ENCODE data around the gene ZNF57.
A peak's percentile ranks its signal among the peaks of the same experiment; 100 is the strongest.
"Not testable (repeated sequence)": the region's sequence is repeated elsewhere in the genome, so short reads cannot be mapped to it uniquely, and the experiment has no call there.

The ZNF57 gene

DNA sequence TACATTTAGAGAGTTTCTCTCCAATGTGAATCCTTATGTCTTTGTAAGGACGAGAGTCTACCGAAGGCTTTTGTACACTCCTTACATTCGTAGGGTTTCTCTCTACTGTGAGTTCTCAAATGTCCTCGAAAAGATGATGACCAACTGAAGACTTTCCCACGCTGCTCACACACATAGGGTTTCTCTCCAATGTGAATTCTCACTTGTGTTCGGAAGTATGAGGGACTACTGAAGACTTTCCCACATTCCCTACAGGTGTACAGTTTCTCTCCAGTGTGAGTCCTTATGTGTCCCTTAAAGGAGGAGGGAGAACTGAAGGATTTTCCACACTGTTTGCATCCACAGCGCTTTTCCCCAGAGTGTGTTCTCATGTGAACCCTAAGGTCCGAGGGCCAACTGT is 4.0 kb upstream of the ZNF57 start:
- no peak for DNase-seq (ENCODE audit: low spot score)

DNA sequence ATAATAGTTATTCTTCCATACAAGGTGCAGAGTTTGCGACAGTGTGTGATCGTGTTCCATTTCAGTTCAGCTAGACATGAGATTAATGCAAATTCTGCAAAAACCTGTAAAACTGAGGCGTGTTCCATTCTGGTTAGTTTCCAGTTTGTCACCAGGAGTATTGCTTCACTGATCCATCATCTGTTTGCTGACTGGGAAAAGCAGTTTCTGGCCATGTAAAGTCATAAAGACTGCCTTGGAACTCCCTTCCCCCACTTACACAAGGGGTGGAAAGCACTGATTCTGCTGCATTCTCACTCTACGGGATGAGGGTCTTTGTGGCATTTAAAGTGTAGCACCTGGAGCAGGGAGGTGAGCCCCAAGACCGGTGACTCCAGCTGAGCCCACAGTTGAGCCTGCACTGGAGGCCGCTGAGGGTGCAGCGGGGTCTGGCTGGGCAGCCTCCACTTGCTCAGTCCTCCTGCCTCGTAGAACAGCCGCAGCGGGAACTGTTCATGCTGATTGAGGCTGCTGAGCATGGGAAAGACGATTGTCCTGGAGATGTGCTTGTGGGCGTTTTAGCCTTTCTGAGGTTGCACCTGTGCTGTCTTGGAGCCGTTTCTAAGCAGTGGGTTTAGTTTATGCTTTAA is 2.0 kb downstream of the ZNF57 start:
- DNase-seq (ENCODE audit: low spot score): no peak

DNA sequence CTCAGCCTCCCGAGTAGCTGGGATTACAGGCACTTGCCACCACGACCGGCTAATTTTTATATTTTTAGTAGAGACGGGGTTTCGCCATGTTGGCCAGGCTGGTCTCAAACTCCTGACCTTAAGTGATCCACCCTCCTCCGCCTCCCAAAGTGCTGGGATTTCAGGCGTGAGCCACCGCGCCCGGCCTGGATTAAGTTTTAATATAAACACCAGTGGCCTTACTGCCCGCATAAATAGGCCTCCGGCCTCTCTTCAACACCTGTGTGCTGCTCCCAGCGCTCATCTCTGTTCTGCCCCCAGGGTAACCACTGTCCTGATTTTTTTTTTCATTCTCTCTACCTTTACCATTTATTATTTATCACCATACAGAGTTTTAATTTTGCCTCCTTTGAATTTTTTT is 2.6 kb downstream of the ZNF57 start:
- not testable (repeated sequence) for DNase-seq (ENCODE audit: low spot score)

DNA sequence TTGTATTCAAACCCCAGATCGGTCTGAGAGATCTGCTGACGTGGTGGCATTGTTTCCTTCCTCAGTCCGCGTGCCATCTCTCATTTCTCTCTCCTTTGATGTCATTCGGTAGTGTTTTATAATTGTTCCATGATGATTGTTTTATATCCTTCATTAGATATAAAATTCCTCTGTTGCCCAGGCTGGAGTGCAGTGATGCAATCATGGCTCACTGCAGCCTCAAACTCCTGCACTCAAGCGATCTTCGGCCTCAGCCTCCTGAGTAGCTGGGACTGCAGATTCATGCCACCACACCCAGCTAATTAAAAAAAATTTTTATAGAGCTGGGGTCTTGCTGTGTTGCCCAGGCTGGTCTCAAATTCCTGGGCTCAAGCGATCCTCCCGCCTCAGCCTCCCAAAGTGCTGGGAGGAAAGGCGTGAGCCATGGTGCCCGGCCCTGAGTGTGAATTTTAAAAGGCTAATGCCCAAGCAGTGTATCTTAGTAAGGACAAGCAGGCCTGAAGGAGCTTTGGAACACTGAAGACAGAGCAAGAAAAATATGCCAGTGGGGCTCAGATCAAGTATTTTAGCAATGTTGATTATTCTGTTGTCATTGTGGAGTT is 5.3 kb downstream of the ZNF57 start:
- no peak for DNase-seq (ENCODE audit: low spot score)

DNA sequence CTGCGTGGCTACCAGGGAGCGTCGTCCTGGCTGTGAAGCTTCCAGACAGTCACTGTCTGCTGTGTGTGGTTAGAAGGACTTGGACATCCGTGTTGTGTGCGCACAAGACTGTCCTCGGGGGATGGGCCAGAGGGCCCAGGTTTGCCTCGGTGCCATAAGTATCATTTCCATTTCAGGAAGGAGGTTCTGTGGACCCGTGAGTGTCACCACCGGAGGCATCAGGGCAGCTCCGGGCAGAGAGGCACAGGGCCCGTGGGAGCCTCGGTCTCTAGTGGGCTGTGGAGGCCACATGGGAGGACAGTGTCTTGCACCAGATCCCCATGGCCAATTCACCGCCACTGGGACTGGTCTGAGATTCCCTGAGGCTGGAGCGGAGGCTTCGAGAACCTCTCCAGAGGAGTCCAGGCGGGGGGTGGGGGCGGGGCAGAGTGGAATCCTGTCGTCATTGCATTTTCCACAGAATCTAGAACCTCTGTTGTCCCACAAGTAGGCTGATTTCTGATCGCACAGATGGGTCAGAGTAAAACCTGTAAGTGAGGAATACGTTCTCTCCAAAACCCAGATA is 6.0 kb downstream of the ZNF57 start:
- DNase-seq (ENCODE audit: low spot score): no peak

DNA sequence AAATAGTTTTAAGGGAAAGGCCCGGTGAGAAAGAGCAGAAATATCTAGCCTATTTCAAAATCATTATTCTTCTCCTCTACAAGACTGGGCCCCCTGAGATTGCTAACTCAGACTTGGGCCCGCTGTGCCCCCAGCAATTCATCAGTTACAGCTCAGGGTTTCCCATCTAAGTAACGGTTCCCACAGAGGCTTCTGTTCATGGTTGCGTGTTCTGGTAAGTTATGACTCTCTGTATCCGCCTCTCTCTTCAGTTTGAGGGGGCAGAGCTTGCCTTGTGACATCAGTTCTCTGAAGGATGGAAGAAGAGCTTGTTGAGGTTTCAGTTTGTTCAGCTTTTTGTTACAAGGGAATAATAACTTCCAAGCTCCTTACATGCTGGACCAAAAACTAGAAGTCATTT is 11.6 kb downstream of the ZNF57 start:
- DNase-seq (ENCODE audit: low spot score): no peak

DNA sequence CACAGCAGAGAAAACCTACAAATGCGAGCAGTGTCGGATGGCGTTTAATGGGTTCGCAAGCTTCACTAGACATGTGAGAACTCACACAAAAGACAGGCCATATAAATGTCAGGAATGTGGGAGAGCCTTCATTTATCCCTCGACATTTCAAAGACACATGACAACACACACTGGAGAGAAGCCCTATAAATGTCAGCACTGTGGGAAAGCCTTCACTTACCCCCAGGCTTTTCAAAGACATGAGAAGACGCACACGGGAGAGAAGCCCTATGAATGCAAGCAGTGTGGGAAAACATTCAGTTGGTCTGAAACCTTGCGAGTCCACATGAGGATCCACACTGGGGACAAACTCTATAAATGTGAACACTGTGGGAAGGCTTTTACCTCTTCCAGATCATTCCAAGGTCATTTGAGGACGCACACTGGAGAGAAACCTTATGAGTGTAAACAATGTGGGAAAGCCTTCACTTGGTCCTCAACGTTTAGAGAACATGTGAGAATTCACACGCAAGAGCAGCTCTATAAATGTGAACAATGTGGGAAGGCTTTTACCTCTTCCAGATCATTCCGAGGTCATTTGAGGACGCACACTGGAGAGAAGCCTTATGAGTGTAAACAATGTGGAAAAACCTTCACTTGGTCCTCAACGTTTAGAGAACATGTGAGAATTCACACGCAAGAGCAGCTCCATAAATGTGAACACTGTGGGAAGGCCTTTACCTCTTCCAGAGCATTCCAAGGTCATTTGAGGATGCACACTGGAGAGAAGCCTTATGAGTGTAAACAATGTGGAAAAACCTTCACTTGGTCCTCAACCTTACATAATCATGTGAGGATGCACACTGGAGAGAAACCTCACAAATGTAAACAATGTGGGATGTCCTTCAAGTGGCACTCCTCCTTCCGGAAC is 16.8 kb downstream of the ZNF57 start:
- DNase-seq (ENCODE audit: low spot score): no peak

DNA sequence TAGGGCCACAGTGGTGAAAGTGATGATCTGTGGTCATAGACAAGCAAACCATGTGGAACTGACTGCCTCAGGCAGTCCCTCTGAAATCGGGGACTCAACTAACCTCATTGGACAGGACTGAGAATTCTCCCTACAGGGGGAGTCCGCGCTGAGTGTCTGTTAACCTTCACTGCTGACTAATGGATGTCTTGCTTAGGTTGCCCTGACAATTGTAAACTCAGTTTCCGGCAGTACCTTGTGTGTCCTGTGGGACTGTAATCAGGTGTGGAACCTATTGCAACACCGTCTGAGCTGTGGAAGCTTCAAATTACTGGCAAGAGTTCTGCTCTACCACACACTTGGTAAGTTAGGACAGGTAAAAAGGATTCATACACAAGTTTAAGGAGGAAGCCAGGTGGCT is 22.3 kb downstream of the ZNF57 start:
- DNase-seq (ENCODE audit: low spot score): peak; percentile 70

DNA sequence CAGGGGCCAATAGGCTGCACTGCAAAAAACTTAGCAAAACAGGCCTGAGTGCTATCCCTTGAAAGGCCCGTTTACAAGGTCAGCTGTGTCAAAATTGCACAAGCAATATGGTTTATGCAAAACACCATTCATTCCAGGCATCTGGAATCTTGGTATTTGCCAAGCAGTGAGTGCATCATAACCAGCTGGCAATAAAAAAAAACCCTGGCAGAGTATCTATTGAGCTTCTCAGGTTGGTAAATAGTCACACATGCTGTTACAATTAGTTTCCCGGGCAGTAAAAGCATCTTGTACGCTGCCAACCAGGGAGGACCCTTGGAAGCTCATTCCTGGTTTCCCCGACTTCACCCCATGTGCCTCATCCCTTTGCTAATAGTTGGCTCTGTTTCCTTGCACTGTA is 22.8 kb downstream of the ZNF57 start:
- no peak for DNase-seq (ENCODE audit: low spot score)

DNA sequence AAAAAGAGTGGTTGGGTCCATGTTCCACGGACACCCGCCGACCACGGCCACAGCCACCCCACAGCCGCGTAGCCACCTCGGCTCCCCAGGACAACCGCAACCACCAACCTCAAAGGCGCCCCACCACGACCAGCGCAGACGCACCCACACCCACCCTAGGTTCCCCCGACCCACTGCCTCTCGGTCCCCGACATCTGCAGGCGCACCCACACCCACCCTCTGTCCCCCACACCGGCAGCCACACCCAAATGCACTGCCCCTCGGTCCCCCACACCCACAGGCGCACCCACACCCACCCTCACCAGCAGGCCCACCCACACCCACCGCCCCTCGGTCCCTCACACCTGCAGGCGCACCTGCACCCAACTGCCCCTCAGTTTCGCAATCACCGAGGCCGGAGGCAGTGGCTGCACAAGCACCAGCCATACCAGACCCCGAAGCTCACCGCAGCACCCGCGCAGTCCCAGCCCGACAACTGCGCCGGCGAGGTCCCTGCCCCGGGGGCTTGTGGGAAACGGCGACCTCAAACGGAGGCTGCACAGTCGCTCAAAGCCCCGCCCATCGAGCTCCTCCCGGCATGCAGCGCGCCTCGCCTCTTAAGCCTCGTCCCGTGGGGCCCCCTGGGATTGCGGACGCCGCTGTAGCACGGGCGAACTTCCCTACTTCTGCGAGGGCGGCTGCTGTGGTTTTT is 25.8 kb downstream of the ZNF57 start:
- no peak for DNase-seq (ENCODE audit: low spot score)

DNA sequence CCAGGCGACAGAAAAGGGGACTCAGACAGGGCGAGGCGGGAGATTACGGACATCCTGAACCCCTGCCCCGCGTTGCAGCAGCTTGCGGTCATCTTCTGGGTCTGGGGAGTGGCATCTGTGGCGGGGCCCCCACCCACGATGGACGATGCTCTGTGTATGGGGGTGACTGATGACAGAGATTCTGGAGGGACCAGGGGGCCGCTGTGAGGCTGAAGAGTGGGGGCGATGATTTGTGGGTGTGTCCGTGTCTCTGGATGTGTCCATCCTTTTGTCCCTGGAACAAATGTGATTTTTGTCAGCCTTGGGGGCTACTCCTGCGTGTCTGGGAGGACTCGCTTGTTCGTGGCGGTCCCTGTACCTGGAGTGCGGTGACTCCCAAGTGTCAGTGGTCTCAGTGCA is 26.3 kb downstream of the ZNF57 start:
- DNase-seq (ENCODE audit: low spot score): no peak

DNA sequence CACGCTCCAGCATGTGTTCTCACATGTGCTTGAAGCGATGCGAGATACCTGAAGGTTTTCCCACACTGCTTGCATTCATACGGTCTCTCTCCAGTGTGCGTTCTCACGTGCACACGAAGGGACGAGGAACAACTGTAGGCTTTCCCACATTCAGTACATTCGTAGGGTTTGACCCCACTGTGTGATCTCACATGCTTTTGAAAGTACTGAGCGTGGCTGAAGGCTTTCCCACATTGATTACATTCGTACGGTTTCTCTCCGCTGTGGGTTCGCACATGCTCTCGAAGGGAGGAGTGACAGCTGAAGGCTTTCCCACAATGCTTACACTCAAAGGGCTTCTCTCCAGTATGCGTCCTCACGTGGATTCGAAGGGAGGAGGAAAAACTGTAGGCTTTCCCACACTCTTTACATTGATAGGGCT is 32.8 kb downstream of the ZNF57 start:
- DNase-seq (ENCODE audit: low spot score): no peak

DNA sequence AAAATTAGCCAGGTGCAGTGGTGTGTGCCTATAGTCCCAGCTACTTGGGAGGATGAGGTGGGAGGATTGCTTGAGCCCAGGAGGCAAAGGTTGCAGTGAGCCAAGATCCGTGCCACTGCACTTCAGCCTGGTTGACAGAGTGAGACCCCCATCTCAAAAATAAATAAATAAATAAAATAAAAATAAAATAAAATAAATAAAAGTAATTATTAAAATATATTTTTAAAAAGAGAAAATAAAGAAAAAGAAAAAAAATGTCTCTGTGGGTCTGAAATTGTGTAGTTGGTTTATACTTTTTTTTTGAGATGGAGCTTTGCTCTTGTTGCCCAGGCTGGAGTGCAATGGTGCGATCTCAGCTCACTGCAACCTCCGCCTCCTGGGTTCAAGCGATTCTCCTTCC is 35.1 kb downstream of the ZNF57 start:
- DNase-seq (ENCODE audit: low spot score): not testable (repeated sequence)

DNA sequence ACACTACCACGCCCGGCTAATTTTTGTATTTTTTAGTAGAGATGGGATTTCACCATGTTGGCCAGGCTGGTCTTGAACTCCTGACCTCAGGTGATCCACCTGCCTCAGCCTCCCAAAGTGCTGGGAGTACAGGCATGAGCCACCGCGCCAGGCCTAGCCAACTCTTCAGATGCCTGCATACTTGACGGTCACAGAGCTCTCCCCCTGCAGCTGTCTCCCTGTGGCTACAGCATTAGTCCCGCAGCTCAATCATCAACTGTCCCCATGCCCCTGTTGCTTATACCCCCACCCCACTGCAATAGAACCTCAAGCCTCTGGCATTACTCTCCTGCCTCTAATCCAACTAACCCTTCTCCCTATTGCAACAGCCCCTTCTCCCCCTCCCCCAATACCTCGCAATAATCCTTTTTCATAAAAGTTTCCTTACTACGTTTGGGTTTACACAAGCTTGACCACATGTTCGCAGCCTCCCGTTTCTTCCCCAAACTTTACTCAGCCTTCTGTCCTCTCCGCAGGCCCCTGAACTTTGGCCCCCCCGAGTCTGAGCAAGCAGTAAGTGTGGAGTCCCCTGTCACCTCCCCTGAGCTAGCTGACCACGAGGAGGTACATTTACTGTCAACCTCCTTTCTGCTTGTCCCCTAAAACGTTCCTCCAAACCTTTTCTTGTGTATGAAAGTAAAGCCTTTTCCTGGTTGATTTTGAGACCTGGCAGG is 42.4 kb downstream of the ZNF57 start:
- no peak for DNase-seq (ENCODE audit: low spot score)

DNA sequence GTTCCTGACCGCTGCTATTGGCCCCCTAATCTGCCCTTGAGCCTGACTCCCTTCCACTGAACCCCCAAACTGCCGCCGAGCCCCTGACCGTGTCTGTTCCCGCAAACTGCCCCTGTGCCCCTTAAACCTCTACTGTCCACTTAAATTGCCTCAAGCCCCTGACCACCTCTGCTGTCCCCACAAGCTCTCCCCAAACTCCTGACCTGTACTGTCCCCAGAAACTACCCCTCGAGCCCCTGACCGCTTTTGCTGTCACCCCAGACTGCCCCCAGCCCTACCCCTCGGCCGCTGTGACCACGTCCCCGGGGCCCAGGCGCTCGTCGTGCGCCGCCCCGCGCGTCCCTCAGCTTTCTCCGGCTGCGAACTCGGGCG is 43.7 kb downstream of the ZNF57 start:
- DNase-seq (ENCODE audit: low spot score): no peak

DNA sequence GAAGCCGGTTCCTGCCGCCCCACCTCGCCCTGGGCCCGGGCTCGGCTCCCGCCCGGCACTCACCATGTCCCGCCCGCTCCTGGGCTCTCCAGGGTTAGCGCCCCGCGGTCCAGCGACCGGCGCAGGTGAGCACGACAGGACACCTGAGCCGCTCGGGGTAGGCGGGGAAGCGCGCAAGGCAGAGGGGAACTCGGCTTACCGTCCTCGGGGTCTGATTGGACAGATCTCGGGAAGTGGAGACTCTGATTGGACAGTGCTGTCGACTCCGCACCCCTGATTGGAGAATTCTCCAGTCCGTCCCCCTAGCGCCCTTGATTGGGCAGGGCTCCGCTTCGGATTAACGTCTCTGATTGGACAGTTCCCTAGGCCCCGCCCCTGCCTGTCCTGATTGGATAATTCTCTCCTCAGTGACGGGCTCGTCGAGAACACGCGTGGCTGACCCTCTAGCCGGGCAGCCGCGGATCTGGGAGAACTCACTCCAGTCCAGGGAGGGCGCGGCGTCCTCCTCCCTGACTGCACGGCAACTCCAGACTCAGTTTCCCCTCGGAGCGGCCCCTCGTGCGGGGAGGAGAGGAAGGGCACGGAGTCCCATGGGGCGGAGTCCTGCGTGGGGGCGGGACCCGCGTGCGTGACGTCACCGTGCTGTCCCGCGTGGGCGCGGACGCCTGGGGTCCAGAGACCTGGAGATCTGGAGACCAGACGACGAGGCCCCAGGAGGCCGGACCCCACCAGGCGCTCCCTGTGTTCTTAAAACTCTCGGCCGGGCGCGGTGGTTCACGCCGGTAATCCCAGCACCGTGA is 44.2 kb downstream of the ZNF57 start, which contains the start of gene ZNF77:
ZNF77 (minus strand) TSS at position 197 of the 800 bp plus-strand sequence; CDS start at position 66, 131 bp downstream.
- peak; percentile 99 for DNase-seq (ENCODE audit: low spot score)

DNA sequence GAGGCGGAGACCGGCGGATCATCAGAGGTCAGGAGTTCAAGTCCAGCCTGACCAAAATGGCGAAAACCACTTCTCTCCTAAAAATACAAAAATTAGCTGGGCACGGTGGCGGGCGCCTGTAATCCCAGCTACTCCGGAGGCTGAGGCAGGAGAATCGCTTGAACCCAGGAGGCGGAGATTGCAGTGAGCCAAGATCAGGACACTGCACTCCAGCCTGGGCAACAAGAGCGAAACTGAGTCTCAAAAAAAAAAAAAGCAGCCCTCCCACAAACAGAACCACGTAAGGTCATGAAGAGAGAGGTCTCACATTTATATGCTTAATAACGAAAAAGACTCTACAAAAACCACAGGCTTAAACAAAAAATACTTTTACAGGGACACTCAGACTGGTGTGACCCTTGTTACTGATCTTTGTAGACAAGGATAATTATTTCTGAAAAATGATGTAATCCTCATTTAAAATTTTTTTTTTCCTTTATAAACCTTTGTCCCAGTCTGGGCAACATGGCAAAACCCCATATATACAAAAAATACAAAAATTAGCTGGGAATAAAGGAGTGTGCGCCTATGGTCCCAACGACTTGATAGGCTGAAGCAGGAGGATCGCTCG is 45.0 kb downstream of the ZNF57 start:
- DNase-seq (ENCODE audit: low spot score): no peak

DNA sequence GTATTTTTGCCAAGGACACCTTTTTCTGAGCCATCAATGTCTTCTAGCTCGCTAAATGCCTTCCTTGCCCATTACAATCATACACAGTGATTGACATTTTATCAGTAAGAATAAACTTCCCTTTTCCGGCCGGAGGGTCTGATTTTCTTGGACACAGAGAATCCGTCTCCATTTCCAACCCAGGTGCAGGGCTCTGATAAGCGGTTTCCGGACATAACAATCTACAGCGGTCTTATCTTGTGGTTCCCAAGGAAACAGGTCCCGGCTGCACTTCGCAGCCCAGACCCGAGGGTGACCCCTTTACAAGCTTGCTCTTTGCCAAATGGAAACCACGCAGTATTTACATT is 49.2 kb downstream of the ZNF57 start:
- DNase-seq (ENCODE audit: low spot score): peak; percentile 32

DNA sequence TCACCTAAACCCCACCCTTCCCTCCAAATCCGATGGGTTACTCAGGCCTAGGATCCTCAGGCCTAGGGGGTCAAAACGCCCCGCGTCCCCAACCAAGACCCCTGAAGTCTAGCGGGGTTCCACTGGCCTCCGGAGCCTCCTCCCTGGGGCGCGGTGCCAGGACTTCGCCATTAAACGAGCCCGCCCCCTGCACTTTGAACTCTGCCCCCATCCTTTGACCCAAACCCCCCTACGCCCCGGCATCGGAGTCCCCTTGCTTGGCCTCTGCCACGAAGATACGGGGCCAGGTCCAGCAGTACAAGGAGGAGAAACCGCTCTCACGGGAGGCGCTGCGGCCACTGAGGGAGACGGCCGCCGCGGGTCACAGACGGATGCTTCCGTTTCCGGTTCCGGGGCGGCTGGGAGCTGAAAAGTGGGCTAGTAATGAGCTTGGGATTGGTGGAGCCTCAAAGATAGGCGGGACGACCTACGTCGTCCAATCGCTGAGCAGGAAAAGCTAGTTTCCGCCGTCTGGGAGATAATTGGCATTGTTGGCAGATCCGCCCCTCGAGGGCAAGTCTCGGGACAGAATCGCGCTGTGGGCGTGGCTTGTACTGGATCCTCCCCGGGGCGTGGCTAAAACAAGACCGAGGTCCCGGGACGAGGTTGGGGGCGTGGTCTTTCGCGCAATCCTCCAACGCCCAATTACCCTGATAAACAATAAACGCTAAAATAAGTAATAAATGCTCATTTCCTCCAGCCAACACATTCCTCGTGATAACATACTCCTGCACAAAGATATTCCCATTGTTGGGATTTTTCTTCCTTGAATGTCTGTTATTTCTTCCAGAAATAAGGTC is 49.8 kb downstream of the ZNF57 start:
- DNase-seq (ENCODE audit: low spot score): peak; percentile 99
